Measurements from ENCODE around the gene ZFP3. TPM values are rescaled to one million over a fixed set of nuclear protein-coding genes. Genes with fewer than 3 reads are reported as not detected.
"Not testable (repeated sequence)": the region's sequence is repeated elsewhere in the genome, so short reads cannot be mapped to it uniquely, and the experiment has no call there.

The ZFP3 gene
- total and polyA plus RNA-seq, 2 experiments from 2014 or later, result 0.23 to 0.24 TPM

- no peak for TF ChIP-seq EZH2 (IDR thresholded peaks at IDR 0.05; ENCODE audit: borderline replicate concordance)
- no peak for TF ChIP-seq EZH2phosphoT487 (IDR thresholded peaks at IDR 0.05; ENCODE audit: low read depth, severe bottlenecking, unreplicated experiment)
- no peak for TF ChIP-seq CTCF (IDR thresholded peaks at IDR 0.05; ENCODE audit: poor library complexity)
These were observed 43.0 kb downstream of the ZFP3 start for GRCh38 chr17:5121186-5121841.

GRCh38 chr17:5122056-5122455, 43.8 kb downstream of the ZFP3 start:
- WGBS (ENCODE audit: low lambda C conversion rate, missing lambda C conversion rate), result 81% methylated on average over 7 of the region's 7 CpGs
- not testable (repeated sequence) for H4K20me1 ChIP-seq (ENCODE audit: insufficient read depth, poor library complexity, severe bottlenecking); H3K79me2 ChIP-seq; H3K4me1 ChIP-seq (ENCODE audit: insufficient read depth); H3K27me3 ChIP-seq; H3K9me2 ChIP-seq (replicated peaks; ENCODE audit: insufficient read depth); H3K9me3 ChIP-seq (ENCODE audit: low read depth); DNase-seq (ENCODE audit: low spot score); H3K36me3 ChIP-seq (replicated peaks; ENCODE audit: insufficient read depth, low read depth)
- Histone ChIP-seq H2AFZ (peak overlapping the region; percentile 98), H3K4me3 (peak overlapping the region; percentile 72), H3K27ac (peak overlapping the region; percentile 71), H3K4me2 (peak overlapping the region; percentile 98)

More at GRCh38 chr17:5121186-5121841, 43.0 kb downstream of the ZFP3 start:
- H3K4me1 ChIP-seq (ENCODE audit: insufficient read depth), result peaks cover 7% of the 10 kb centered on the region
- no peaks in the 10 kb centered on the region for H3K36me3 ChIP-seq (replicated peaks; ENCODE audit: insufficient read depth, low read depth)
- DNase-seq (ENCODE audit: low spot score), result no peak
- no peak overlapping the region for H3K4me3 ChIP-seq
- H3K4me2 ChIP-seq, result no peak overlapping the region
- H2AFZ ChIP-seq, result no peak overlapping the region
- H4K20me1 ChIP-seq (ENCODE audit: insufficient read depth, poor library complexity, severe bottlenecking), result no peaks in the 10 kb centered on the region
- no peaks in the 10 kb centered on the region for H3K9me2 ChIP-seq (replicated peaks; ENCODE audit: insufficient read depth)
- H3K79me2 ChIP-seq, result no peaks in the 10 kb centered on the region
- no peak overlapping the region for H3K27ac ChIP-seq
- no peaks in the 10 kb centered on the region for H3K27me3 ChIP-seq
- no peaks in the 10 kb centered on the region for H3K9me3 ChIP-seq (ENCODE audit: low read depth)
- 94% methylated on average over 15 of the region's 16 CpGs for WGBS (ENCODE audit: low lambda C conversion rate, missing lambda C conversion rate)

- H3K4me3 ChIP-seq, result peak overlapping the region; percentile 72
- WGBS (ENCODE audit: low lambda C conversion rate, missing lambda C conversion rate), result 2% methylated on average over 35 of the region's 75 CpGs
- H3K79me2 ChIP-seq, result no peaks in the 10 kb centered on the region
- peak overlapping the region; percentile 98 for H3K4me2 ChIP-seq
- peak overlapping the region; percentile 98 for H2AFZ ChIP-seq
- TF ChIP-seq CTCF (IDR thresholded peaks at IDR 0.05; ENCODE audit: poor library complexity), result peak; percentile 18
- no peak for TF ChIP-seq EZH2 (IDR thresholded peaks at IDR 0.05; ENCODE audit: borderline replicate concordance)
- no peaks in the 10 kb centered on the region for H4K20me1 ChIP-seq (ENCODE audit: insufficient read depth, poor library complexity, severe bottlenecking)
- no peaks in the 10 kb centered on the region for H3K27me3 ChIP-seq
- no peaks in the 10 kb centered on the region for H3K9me2 ChIP-seq (replicated peaks; ENCODE audit: insufficient read depth)
- H3K9me3 ChIP-seq (ENCODE audit: low read depth), result no peaks in the 10 kb centered on the region
- H3K27ac ChIP-seq, result peak overlapping the region; percentile 71
- no peaks in the 10 kb centered on the region for H3K36me3 ChIP-seq (replicated peaks; ENCODE audit: insufficient read depth, low read depth)
- H3K4me1 ChIP-seq (ENCODE audit: insufficient read depth), result peaks cover 7% of the 10 kb centered on the region
- DNase-seq (ENCODE audit: low spot score), result peak; percentile 67
These were observed 44.5 kb downstream of the ZFP3 start for GRCh38 chr17:5122586-5123342.

GRCh38 chr17:5123343-5124124, 45.3 kb downstream of the ZFP3 start:
- no peaks in the 10 kb centered on the region for H4K20me1 ChIP-seq (ENCODE audit: insufficient read depth, poor library complexity, severe bottlenecking)
- 94% methylated on average over 32 of the region's 53 CpGs for WGBS (ENCODE audit: low lambda C conversion rate, missing lambda C conversion rate)
- no peaks in the 10 kb centered on the region for H3K79me2 ChIP-seq
- H3K27me3 ChIP-seq, result no peaks in the 10 kb centered on the region
- no peak overlapping the region for H3K27ac ChIP-seq
- H3K9me3 ChIP-seq (ENCODE audit: low read depth), result no peaks in the 10 kb centered on the region
- no peak for DNase-seq (ENCODE audit: low spot score)
- H3K4me1 ChIP-seq (ENCODE audit: insufficient read depth), result peaks cover 7% of the 10 kb centered on the region
- peak overlapping the region; percentile 98 for H3K4me2 ChIP-seq
- H2AFZ ChIP-seq, result peak overlapping the region; percentile 98
- no peak for TF ChIP-seq CTCF (IDR thresholded peaks at IDR 0.05; ENCODE audit: poor library complexity)
- H3K4me3 ChIP-seq, result no peak overlapping the region
- no peaks in the 10 kb centered on the region for H3K9me2 ChIP-seq (replicated peaks; ENCODE audit: insufficient read depth)
- no peaks in the 10 kb centered on the region for H3K36me3 ChIP-seq (replicated peaks; ENCODE audit: insufficient read depth, low read depth)

- not testable (repeated sequence) for H2AFZ ChIP-seq; H3K27ac ChIP-seq; H3K9me3 ChIP-seq (ENCODE audit: low read depth); H3K4me3 ChIP-seq; H3K4me2 ChIP-seq; H3K36me3 ChIP-seq (replicated peaks; ENCODE audit: insufficient read depth, low read depth); H3K79me2 ChIP-seq; DNase-seq (ENCODE audit: low spot score); H3K4me1 ChIP-seq (ENCODE audit: insufficient read depth); H3K9me2 ChIP-seq (replicated peaks; ENCODE audit: insufficient read depth); H4K20me1 ChIP-seq (ENCODE audit: insufficient read depth, poor library complexity, severe bottlenecking); H3K27me3 ChIP-seq
- WGBS (ENCODE audit: low lambda C conversion rate, missing lambda C conversion rate), result 91% methylated on average over 5 of the region's 5 CpGs
These were observed 46.0 kb downstream of the ZFP3 start for GRCh38 chr17:5124125-5124760.

All from hepatocyte (in vitro differentiated cells).